Measurements from ENCODE around the gene RPL28. TPM values are rescaled to one million over a fixed set of nuclear protein-coding genes. Genes with fewer than 3 reads are reported as not detected.

Gene RPL28
- total RNA-seq, 1 experiment from 2014 or later: 2,816 TPM

DNA sequence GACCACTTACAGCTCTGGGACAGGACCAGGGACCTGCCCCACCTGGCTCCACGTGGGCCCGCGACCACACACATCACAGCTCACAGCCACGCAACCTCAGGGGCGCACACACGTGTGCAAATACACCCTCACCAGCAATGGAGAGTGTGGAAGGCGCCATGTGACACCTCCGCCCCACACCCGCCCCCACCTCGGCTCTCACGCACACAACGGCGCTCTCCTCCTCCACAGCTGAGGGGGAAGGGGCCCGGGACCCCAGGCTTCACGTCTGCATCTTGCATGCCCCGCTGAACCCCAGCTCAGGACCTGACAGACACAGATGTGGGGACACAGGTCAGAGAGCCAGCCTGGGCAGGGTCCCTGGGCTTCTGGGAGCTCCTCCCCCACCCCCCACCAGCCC, 63.7 kb downstream of the RPL28 start:
- no peaks in the 10 kb centered on the region for H3K36me3 Mint-ChIP-seq (ENCODE audit: insufficient read depth, unreplicated experiment)
- H3K27me3 Mint-ChIP-seq (ENCODE audit: insufficient read depth, unreplicated experiment): peaks cover 20% of the 10 kb centered on the region
- no peak overlapping the region for H3K4me3 Mint-ChIP-seq (ENCODE audit: unreplicated experiment)
- no TSS peak for BruUV-seq (replicated peaks)
- no peak for DNase-seq (ENCODE audit: unreplicated experiment)
- intact Hi-C loops (cut with micrococcal nuclease): no loop called here
- H3K9me3 Mint-ChIP-seq (ENCODE audit: unreplicated experiment): no peaks in the 10 kb centered on the region
- ChIA-PET CTCF (interaction anchor here (0.5 to 1.8 kb wide), 4 partner anchors 8 to 158 kb away, joined by 3 to 7 read pairs (median 4); no protein-coding TSS in a partner anchor), POLR2A (no interaction called here)
- no peak overlapping the region for H3K27ac Mint-ChIP-seq (ENCODE audit: low read depth, unreplicated experiment)
- peaks cover 12% of the 10 kb centered on the region for H3K4me1 Mint-ChIP-seq (ENCODE audit: insufficient read depth, unreplicated experiment)
- no peak for TF ChIP-seq CTCF (IDR thresholded peaks at IDR 0.05; ENCODE audit: unreplicated experiment)

DNA sequence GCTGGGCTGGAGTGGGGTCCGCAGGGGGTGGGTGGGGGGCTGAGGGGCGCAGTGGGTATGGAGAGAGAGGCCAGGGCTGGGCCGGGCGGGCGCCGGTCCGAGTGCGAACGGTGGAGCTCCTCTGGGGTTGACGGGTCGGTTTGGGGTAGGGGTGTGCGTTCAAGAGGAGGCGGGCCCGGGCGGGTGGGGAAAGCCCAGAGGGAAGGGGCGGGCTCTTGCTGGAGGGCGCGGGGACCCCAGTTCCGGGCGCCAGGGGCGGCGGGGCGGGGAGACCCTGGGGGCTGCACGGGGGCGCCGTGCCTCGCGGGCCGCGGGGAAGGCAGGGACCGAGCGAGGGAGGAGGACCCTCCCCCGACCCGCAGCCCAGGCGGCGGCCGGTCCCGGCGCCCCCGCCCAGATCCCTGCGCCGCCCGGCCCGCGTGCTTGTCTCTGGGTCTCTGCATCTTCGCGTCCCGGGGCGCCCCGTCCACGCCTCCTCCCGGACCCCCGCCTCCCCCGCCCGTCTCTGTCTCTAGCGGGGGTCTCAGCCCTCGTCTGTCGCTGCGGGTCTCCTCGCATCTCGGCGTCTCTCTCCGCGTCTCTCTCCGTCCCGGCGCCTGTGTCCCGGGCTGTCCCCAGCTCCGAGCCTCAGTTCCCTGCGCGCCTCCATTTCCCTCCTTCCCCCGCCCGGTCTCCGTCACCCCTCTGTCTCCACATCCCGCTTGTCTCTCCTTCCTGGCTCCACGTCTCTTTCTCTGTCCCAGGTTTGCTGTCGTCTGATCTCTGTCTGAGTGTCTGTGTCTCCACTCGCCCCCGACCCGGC, 65.6 kb downstream of the RPL28 start:
- Mint-ChIP-seq H3K4me1 (ENCODE audit: insufficient read depth, unreplicated experiment) (no peaks in the 10 kb centered on the region), H3K4me3 (ENCODE audit: unreplicated experiment) (peak overlapping the region; percentile 63), H3K27me3 (ENCODE audit: insufficient read depth, unreplicated experiment) (peaks cover 12% of the 10 kb centered on the region), H3K36me3 (ENCODE audit: insufficient read depth, unreplicated experiment) (peaks cover 2% of the 10 kb centered on the region), H3K27ac (ENCODE audit: low read depth, unreplicated experiment) (no peak overlapping the region), H3K9me3 (ENCODE audit: unreplicated experiment) (no peaks in the 10 kb centered on the region)
- CTCF ChIA-PET: interaction anchor here (0.5 to 0.7 kb wide), 2 partner anchors 24 to 287 kb away, joined by 3 read pairs; no protein-coding TSS in a partner anchor
- no peak for TF ChIP-seq CTCF (IDR thresholded peaks at IDR 0.05; ENCODE audit: unreplicated experiment)
- POLR2A ChIA-PET: interaction anchor here (0.6 kb wide), 1 partner anchor 226 kb away, joined by 3 read pairs; no protein-coding TSS in a partner anchor
- no TSS peak for BruUV-seq (replicated peaks)
- no peak for DNase-seq (ENCODE audit: unreplicated experiment)
- intact Hi-C loops (cut with micrococcal nuclease): no loop called here

DNA sequence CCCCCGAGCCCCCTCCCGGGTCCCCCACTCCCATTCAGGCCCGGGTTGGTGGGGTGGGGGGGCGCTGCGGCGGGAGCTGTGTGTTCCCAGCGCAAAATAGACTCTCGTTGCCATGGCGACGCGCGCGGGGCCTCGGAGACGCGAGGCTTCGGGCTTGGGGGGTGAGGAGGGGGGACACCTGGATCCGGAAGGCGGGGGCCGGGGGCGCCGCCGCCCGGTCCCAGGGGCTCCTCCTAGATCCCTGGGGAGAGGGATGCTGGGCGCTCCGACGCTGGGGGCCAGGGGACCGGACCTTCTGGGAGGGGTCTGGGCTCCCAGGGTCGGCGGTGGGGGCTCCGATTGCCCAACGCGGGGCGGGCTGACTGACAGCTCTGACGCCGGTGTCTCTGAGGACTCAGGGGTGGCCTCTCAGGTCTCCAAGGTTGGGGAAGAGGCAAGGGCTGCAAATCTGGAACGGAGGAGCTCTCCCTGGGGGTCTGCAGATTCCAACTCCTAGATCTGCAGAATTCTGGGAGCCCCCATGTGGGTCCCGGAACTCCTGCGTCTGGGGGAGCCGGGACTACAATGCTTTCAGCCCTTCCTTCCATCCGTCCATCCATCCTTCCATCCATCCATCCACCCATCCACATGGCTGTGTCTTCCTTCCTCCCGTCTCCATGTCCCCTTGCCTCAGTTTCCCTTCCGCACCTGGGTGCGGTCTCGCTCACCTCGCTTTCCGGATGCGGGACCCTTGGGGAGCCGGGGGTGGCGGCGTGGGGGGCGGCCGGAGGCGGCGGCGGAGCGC, 66.4 kb downstream of the RPL28 start:
- ChIA-PET CTCF (interaction anchor here (0.5 to 1.5 kb wide), 6 partner anchors 23 to 288 kb away, joined by 3 to 5 read pairs (median 3); no protein-coding TSS in a partner anchor), POLR2A (interaction anchor here (0.6 kb wide), 1 partner anchor 225 kb away, joined by 3 read pairs; no protein-coding TSS in a partner anchor)
- Mint-ChIP-seq H3K4me3 (ENCODE audit: unreplicated experiment) (peak overlapping the region; percentile 63), H3K4me1 (ENCODE audit: insufficient read depth, unreplicated experiment) (no peaks in the 10 kb centered on the region), H3K9me3 (ENCODE audit: unreplicated experiment) (no peaks in the 10 kb centered on the region), H3K27ac (ENCODE audit: low read depth, unreplicated experiment) (no peak overlapping the region), H3K36me3 (ENCODE audit: insufficient read depth, unreplicated experiment) (peaks cover 8% of the 10 kb centered on the region), H3K27me3 (ENCODE audit: insufficient read depth, unreplicated experiment) (peaks cover 12% of the 10 kb centered on the region)
- no peak for TF ChIP-seq CTCF (IDR thresholded peaks at IDR 0.05; ENCODE audit: unreplicated experiment)
- DNase-seq (ENCODE audit: unreplicated experiment): no peak
- intact Hi-C loops (cut with micrococcal nuclease): no loop called here
- BruUV-seq (replicated peaks): no TSS peak

Other genes with a start within 250 kb of the RPL28 start
- gene TNNT1, start 236.7 kb upstream of the RPL28 start, total RNA-seq (2022): 32.3 and 46.8 TPM in 2 replicates
- gene TNNI3, start 228.2 kb upstream of the RPL28 start, total RNA-seq (2022): 0.89 TPM in 1 of 2 replicates, not detected in the other
- gene DNAAF3, start 219.3 kb upstream of the RPL28 start, total RNA-seq (2022): 3.9 and 4.9 TPM in 2 replicates
- not detected in 2 replicates for gene SYT5, start 205.6 kb upstream of the RPL28 start, total RNA-seq (2022)
- 0.56 and 2.3 TPM in 2 replicates for gene PTPRH, start 176.4 kb upstream of the RPL28 start, total RNA-seq (2022)
- 4.2 and 4.7 TPM in 2 replicates for gene TMEM86B, start 157.2 kb upstream of the RPL28 start, total RNA-seq (2022)
- gene PPP6R1, start 126.9 kb upstream of the RPL28 start, total RNA-seq (2022): 70.6 and 78.9 TPM in 2 replicates
- 49.2 and 53.1 TPM in 2 replicates for gene HSPBP1, start 105.8 kb upstream of the RPL28 start, total RNA-seq (2022)
- 3.8 and 5.1 TPM in 2 replicates for gene BRSK1, start 101.9 kb upstream of the RPL28 start, total RNA-seq (2022)
- not detected in 2 replicates for gene TMEM150B, start 60.6 kb upstream of the RPL28 start, total RNA-seq (2022)
- gene KMT5C, start 46.1 kb upstream of the RPL28 start, total RNA-seq (2022): 12.9 and 16.8 TPM in 2 replicates
- 0.33 and 0.93 TPM in 2 replicates for gene COX6B2, start 31.2 kb upstream of the RPL28 start, total RNA-seq (2022)
- not detected in 2 replicates for gene GARIN5B, start 22.7 kb upstream of the RPL28 start, total RNA-seq (2022)
- 4.2 TPM in 2 replicates for gene IL11, start 15.5 kb upstream of the RPL28 start, total RNA-seq (2022)
- gene TMEM190, start 9.1 kb upstream of the RPL28 start, total RNA-seq (2022): 0.58 and 0.59 TPM in 2 replicates
- gene TMEM238, start 1.6 kb upstream of the RPL28 start, total RNA-seq (2022): 10.6 and 14.9 TPM in 2 replicates
- 331 and 345 TPM in 2 replicates for gene UBE2S, start 21.9 kb downstream of the RPL28 start, total RNA-seq (2022)
- gene SHISA7, start 57.4 kb downstream of the RPL28 start, total RNA-seq (2022): not detected in 2 replicates
- 34.3 and 59.9 TPM in 2 replicates for gene ISOC2, start 75.7 kb downstream of the RPL28 start, total RNA-seq (2022)
- gene C19orf85, start 78.8 kb downstream of the RPL28 start, total RNA-seq (2022): 0.23 and 0.32 TPM in 2 replicates
- gene ZNF628, start 90.7 kb downstream of the RPL28 start, total RNA-seq (2022): 6.2 and 12.1 TPM in 2 replicates
- gene NAT14, start 99.3 kb downstream of the RPL28 start, total RNA-seq (2022): 16.6 and 22.8 TPM in 2 replicates
- gene SSC5D, start 102.5 kb downstream of the RPL28 start, total RNA-seq (2022): 0.33 and 0.59 TPM in 2 replicates
- not detected in 2 replicates for gene SBK2, start 151.2 kb downstream of the RPL28 start, total RNA-seq (2022)
- gene SBK3, start 159.6 kb downstream of the RPL28 start, total RNA-seq (2022): not detected in 2 replicates
- 11.6 and 12.6 TPM in 2 replicates for gene ZNF579, start 194.9 kb downstream of the RPL28 start, total RNA-seq (2022)
- 13.5 and 16.3 TPM in 2 replicates for gene FIZ1, start 213.6 kb downstream of the RPL28 start, total RNA-seq (2022)
- 15.7 and 17.6 TPM in 2 replicates for gene ZNF524, start 214.4 kb downstream of the RPL28 start, total RNA-seq (2022)
- 12.2 and 12.7 TPM in 2 replicates for gene ZNF865, start 219.7 kb downstream of the RPL28 start, total RNA-seq (2022)
- gene ZNF784, start 238.6 kb downstream of the RPL28 start, total RNA-seq (2022): 2.7 and 3.1 TPM in 2 replicates